ENCODE data around the gene CDC20B. TPM values are rescaled to one million over a fixed set of nuclear protein-coding genes. Genes with fewer than 3 reads are reported as not detected.

CDC20B gene
- total RNA-seq, 1 experiment from 2014 or later: 0.26 TPM

GRCh38 chr5:55123365-55123764 lies 49.6 kb downstream of the CDC20B start:
- WGBS (ENCODE audit: extremely low coverage, insufficient read length, low lambda C conversion rate): no CpG with 5 or more reads among the region's 3 CpGs
- DNase-seq: no peak
- Histone ChIP-seq H3K14ac (ENCODE audit: insufficient read depth, low read length) (no peak overlapping the region), H2BK12ac (ENCODE audit: insufficient read length, low read depth, low read length) (no peak overlapping the region), H3K23ac (ENCODE audit: insufficient read length, low read depth, low read length) (no peak overlapping the region), H3K27me3 (ENCODE audit: insufficient read depth, low read length) (no peaks in the 10 kb centered on the region), H2BK20ac (ENCODE audit: low read depth, low read length, poor library complexity, severe bottlenecking) (no peak overlapping the region), H2AFZ (ENCODE audit: low read length) (no peak overlapping the region), H4K8ac (replicated peaks; ENCODE audit: insufficient read length, low read depth, low read length) (no peak overlapping the region), H2AK5ac (ENCODE audit: insufficient read length, low read length) (no peak overlapping the region), H3T11ph (ENCODE audit: low read length) (no peak overlapping the region), H4K20me1 (ENCODE audit: control insufficient read depth, insufficient read depth, insufficient read length) (no peaks in the 10 kb centered on the region), H3K56ac (ENCODE audit: insufficient read length, low read depth, low read length) (no peak overlapping the region), H3K4me2 (ENCODE audit: insufficient read depth, insufficient read length, low read length) (no peak overlapping the region), H3K27ac (ENCODE audit: insufficient read length, low read depth, low read length) (no peak overlapping the region), H2BK120ac (ENCODE audit: low read depth, low read length, poor library complexity, severe bottlenecking) (no peak overlapping the region), H3K9ac (ENCODE audit: extremely low read depth, insufficient read length, low read length) (no peak overlapping the region), H4K91ac (ENCODE audit: insufficient read length, low read depth, low read length) (no peak overlapping the region), H3K79me1 (ENCODE audit: insufficient read depth, low read depth, low read length, poor library complexity, severe bottlenecking) (no peaks in the 10 kb centered on the region), H3K18ac (ENCODE audit: insufficient read length, low read depth, low read length) (no peak overlapping the region), H3K4me1 (ENCODE audit: insufficient read depth, low read length) (no peaks in the 10 kb centered on the region), H3K79me2 (ENCODE audit: insufficient read depth, low read length) (no peaks in the 10 kb centered on the region), H3K9me3 (ENCODE audit: control insufficient read depth, low read depth, low read length) (no peaks in the 10 kb centered on the region), H2BK15ac (ENCODE audit: low read depth, low read length) (no peak overlapping the region), H4K5ac (ENCODE audit: insufficient read length, low read depth, low read length) (no peak overlapping the region), H2BK5ac (ENCODE audit: insufficient read length, low read length) (no peak overlapping the region), H3K23me2 (ENCODE audit: insufficient read length, low read depth, low read length, poor library complexity, severe bottlenecking) (no peaks in the 10 kb centered on the region), H3K4ac (ENCODE audit: low read depth, low read length) (no peak overlapping the region)
- Mint-ChIP-seq H3K27me3 (ENCODE audit: low read depth) (no peaks in the 10 kb centered on the region), H3K4me3 (no peak overlapping the region), H3K27ac (no peak overlapping the region), H3K4me1 (peaks cover 4 to 5% of the 10 kb centered on the region in 2 experiments; a peak in 3 of 4 replicates), H3K9me3 (no peaks in the 10 kb centered on the region), H3K36me3 (ENCODE audit: insufficient read depth in 1 of 3, low read depth in 3 of 3) (no peaks in the 10 kb centered on the region)
- TF ChIP-seq CTCF (conservative IDR thresholded peaks at IDR 0.05): no peak
